ENCODE measurements around the gene RHAG.
"Not testable (repeated sequence)": the region's sequence is repeated elsewhere in the genome, so short reads cannot be mapped to it uniquely, and the experiment has no call there.

Gene RHAG

GRCh38 chr6:49635480-49635879 is 1.2 kb downstream of the RHAG start:
- ChIA-PET POLR2A (no interaction called here), CTCF (no interaction called here)
- DNase-seq (ENCODE audit: extremely low spot score) = no peak
- no peak for TF ChIP-seq CTBP1 (IDR thresholded peaks at IDR 0.05; ENCODE audit: borderline replicate concordance)
- no peak for TF ChIP-seq HDGF (IDR thresholded peaks at IDR 0.05; ENCODE audit: borderline replicate concordance)
- TF ChIP-seq L3MBTL2 (conservative IDR thresholded peaks at IDR 0.05) = no peak
- TF ChIP-seq FOXA1 (IDR thresholded peaks at IDR 0.05) = no peak
- TF ChIP-seq TARDBP (IDR thresholded peaks at IDR 0.05) = no peak
- no peak for TF ChIP-seq PKNOX1 (IDR thresholded peaks at IDR 0.05)
- TF ChIP-seq SP1 (IDR thresholded peaks at IDR 0.05) = no peak
- no peak for TF ChIP-seq FOXM1 (IDR thresholded peaks at IDR 0.05; ENCODE audit: borderline replicate concordance)
- no peak for TF ChIP-seq NFRKB (IDR thresholded peaks at IDR 0.05)
- TF ChIP-seq FOXK2 (IDR thresholded peaks at IDR 0.05) = no peak
- no peak for TF ChIP-seq ELF4 (IDR thresholded peaks at IDR 0.05)
- no peak for TF ChIP-seq ARNT (IDR thresholded peaks at IDR 0.05)
- TF ChIP-seq BHLHE40 (IDR thresholded peaks at IDR 0.05; ENCODE audit: borderline replicate concordance) = no peak
- no peak for TF ChIP-seq ZNF384 (IDR thresholded peaks at IDR 0.05)
- TF ChIP-seq SUZ12 (IDR thresholded peaks at IDR 0.05) = no peak
- no peak for TF ChIP-seq LEF1 (IDR thresholded peaks at IDR 0.05; ENCODE audit: borderline replicate concordance)

- CTCF ChIA-PET = no interaction called here
- POLR2A ChIA-PET = no interaction called here
- TF ChIP-seq HDGF (IDR thresholded peaks at IDR 0.05; ENCODE audit: borderline replicate concordance) (no peak), FOXK2 (IDR thresholded peaks at IDR 0.05) (no peak), ZNF384 (IDR thresholded peaks at IDR 0.05) (no peak), ELF4 (IDR thresholded peaks at IDR 0.05) (no peak), CTBP1 (IDR thresholded peaks at IDR 0.05; ENCODE audit: borderline replicate concordance) (no peak), BHLHE40 (IDR thresholded peaks at IDR 0.05; ENCODE audit: borderline replicate concordance) (no peak), FOXA1 (IDR thresholded peaks at IDR 0.05) (no peak), TARDBP (IDR thresholded peaks at IDR 0.05) (no peak), SP1 (IDR thresholded peaks at IDR 0.05) (no peak), FOXM1 (IDR thresholded peaks at IDR 0.05; ENCODE audit: borderline replicate concordance) (no peak), L3MBTL2 (conservative IDR thresholded peaks at IDR 0.05) (no peak), SUZ12 (IDR thresholded peaks at IDR 0.05) (no peak), LEF1 (IDR thresholded peaks at IDR 0.05; ENCODE audit: borderline replicate concordance) (no peak), NFRKB (IDR thresholded peaks at IDR 0.05) (no peak), PKNOX1 (IDR thresholded peaks at IDR 0.05) (no peak), ARNT (IDR thresholded peaks at IDR 0.05) (no peak)
- DNase-seq (ENCODE audit: extremely low spot score) = no peak
These were observed 1.8 kb downstream of the RHAG start for GRCh38 chr6:49634836-49635218.

GRCh38 chr6:49634092-49634835 is 2.4 kb downstream of the RHAG start:
- no peak for DNase-seq (ENCODE audit: extremely low spot score)
- no peak for TF ChIP-seq ELF4 (IDR thresholded peaks at IDR 0.05)
- TF ChIP-seq LEF1 (IDR thresholded peaks at IDR 0.05; ENCODE audit: borderline replicate concordance) = no peak
- TF ChIP-seq FOXK2 (IDR thresholded peaks at IDR 0.05) = no peak
- TF ChIP-seq BHLHE40 (IDR thresholded peaks at IDR 0.05; ENCODE audit: borderline replicate concordance) = no peak
- TF ChIP-seq SP1 (IDR thresholded peaks at IDR 0.05) = no peak
- TF ChIP-seq FOXM1 (IDR thresholded peaks at IDR 0.05; ENCODE audit: borderline replicate concordance) = no peak
- TF ChIP-seq TARDBP (IDR thresholded peaks at IDR 0.05) = no peak
- TF ChIP-seq HDGF (IDR thresholded peaks at IDR 0.05; ENCODE audit: borderline replicate concordance) = no peak
- TF ChIP-seq CTBP1 (IDR thresholded peaks at IDR 0.05; ENCODE audit: borderline replicate concordance) = no peak
- no peak for TF ChIP-seq ARNT (IDR thresholded peaks at IDR 0.05)
- TF ChIP-seq L3MBTL2 (conservative IDR thresholded peaks at IDR 0.05) = no peak
- no peak for TF ChIP-seq SUZ12 (IDR thresholded peaks at IDR 0.05)
- TF ChIP-seq FOXA1 (IDR thresholded peaks at IDR 0.05) = no peak
- no peak for TF ChIP-seq PKNOX1 (IDR thresholded peaks at IDR 0.05)
- TF ChIP-seq NFRKB (IDR thresholded peaks at IDR 0.05) = no peak
- TF ChIP-seq ZNF384 (IDR thresholded peaks at IDR 0.05) = no peak
- POLR2A ChIA-PET = no interaction called here
- CTCF ChIA-PET = no interaction called here

GRCh38 chr6:49633541-49633940 is 3.1 kb downstream of the RHAG start:
- ChIA-PET CTCF (no interaction called here), POLR2A (no interaction called here)
- no peak for DNase-seq (ENCODE audit: extremely low spot score)
- no peak for TF ChIP-seq HDGF (IDR thresholded peaks at IDR 0.05; ENCODE audit: borderline replicate concordance)
- no peak for TF ChIP-seq ZNF384 (IDR thresholded peaks at IDR 0.05)
- no peak for TF ChIP-seq LEF1 (IDR thresholded peaks at IDR 0.05; ENCODE audit: borderline replicate concordance)
- TF ChIP-seq ARNT (IDR thresholded peaks at IDR 0.05) = no peak
- no peak for TF ChIP-seq BHLHE40 (IDR thresholded peaks at IDR 0.05; ENCODE audit: borderline replicate concordance)
- no peak for TF ChIP-seq FOXK2 (IDR thresholded peaks at IDR 0.05)
- no peak for TF ChIP-seq ELF4 (IDR thresholded peaks at IDR 0.05)
- no peak for TF ChIP-seq PKNOX1 (IDR thresholded peaks at IDR 0.05)
- TF ChIP-seq SP1 (IDR thresholded peaks at IDR 0.05) = no peak

GRCh38 chr6:49632727-49633126 is 3.9 kb downstream of the RHAG start:
- POLR2A ChIA-PET = no interaction called here
- CTCF ChIA-PET = no interaction called here
- DNase-seq (ENCODE audit: extremely low spot score) = no peak
- TF ChIP-seq ARNT (IDR thresholded peaks at IDR 0.05) (no peak), SP1 (IDR thresholded peaks at IDR 0.05) (no peak), TARDBP (IDR thresholded peaks at IDR 0.05) (no peak), BHLHE40 (IDR thresholded peaks at IDR 0.05; ENCODE audit: borderline replicate concordance) (no peak), FOXM1 (IDR thresholded peaks at IDR 0.05; ENCODE audit: borderline replicate concordance) (no peak), FOXK2 (IDR thresholded peaks at IDR 0.05) (no peak), LEF1 (IDR thresholded peaks at IDR 0.05; ENCODE audit: borderline replicate concordance) (no peak), HDGF (IDR thresholded peaks at IDR 0.05; ENCODE audit: borderline replicate concordance) (no peak), SUZ12 (IDR thresholded peaks at IDR 0.05) (no peak), ZNF384 (IDR thresholded peaks at IDR 0.05) (no peak), ELF4 (IDR thresholded peaks at IDR 0.05) (no peak), NFRKB (IDR thresholded peaks at IDR 0.05) (no peak), FOXA1 (IDR thresholded peaks at IDR 0.05) (no peak), L3MBTL2 (conservative IDR thresholded peaks at IDR 0.05) (no peak), CTBP1 (IDR thresholded peaks at IDR 0.05; ENCODE audit: borderline replicate concordance) (no peak), PKNOX1 (IDR thresholded peaks at IDR 0.05) (no peak)

- CTCF ChIA-PET = interaction anchor here (0.6 kb wide), 1 partner anchor 91 kb away, joined by 9 read pairs; no protein-coding TSS in a partner anchor
- POLR2A ChIA-PET; DNase-seq (ENCODE audit: extremely low spot score): not testable (repeated sequence)
These were observed 7.1 kb downstream of the RHAG start for GRCh38 chr6:49629485-49630088.

All from HEK293T (cell line).